Activated gamma-delta T cell treated with anti-CD3 and anti-CD28 coated beads, Interleukin-2, amount 50 U/mL, for 16 hours (primary cell): ENCODE data around the gene HSPB3.
"Not testable (repeated sequence)": the region's sequence is repeated elsewhere in the genome, so short reads cannot be mapped to it uniquely, and the experiment has no call there.

Source experiments
- DNase-seq: peaks from one replicate; pipeline ENCODE4 v3.0.0-alpha.2; 2020; ENCODE audit warnings: low read depth

Gene HSPB3

GRCh38 chr5:54457094-54457862 lies 1.8 kb downstream of the HSPB3 start:
- no peak for DNase-seq

- DNase-seq: no peak
Measured at GRCh38 chr5:54458221-54458620, 2.7 kb downstream of the HSPB3 start.

- no peak for DNase-seq
Measured at GRCh38 chr5:54460181-54460919, 4.9 kb downstream of the HSPB3 start.

- no peak for DNase-seq
Measured at GRCh38 chr5:54462281-54462680, 6.8 kb downstream of the HSPB3 start.

GRCh38 chr5:54463713-54464112 lies 8.2 kb downstream of the HSPB3 start:
- DNase-seq: no peak

GRCh38 chr5:54469622-54470021 lies 14.1 kb downstream of the HSPB3 start:
- no peak for DNase-seq

- no peak for DNase-seq
Measured at GRCh38 chr5:54470128-54470527, 14.6 kb downstream of the HSPB3 start.

GRCh38 chr5:54470677-54471076 lies 15.2 kb downstream of the HSPB3 start:
- no peak for DNase-seq

GRCh38 chr5:54471398-54471797 lies 15.9 kb downstream of the HSPB3 start:
- DNase-seq: no peak

- DNase-seq: no peak
Measured at GRCh38 chr5:54476682-54477081, 21.2 kb downstream of the HSPB3 start.

- DNase-seq: no peak
Measured at GRCh38 chr5:54477941-54478478, 22.5 kb downstream of the HSPB3 start.

GRCh38 chr5:54480296-54480695 lies 24.8 kb downstream of the HSPB3 start:
- no peak for DNase-seq

- no peak for DNase-seq
Measured at GRCh38 chr5:54484219-54484894, 28.9 kb downstream of the HSPB3 start.

GRCh38 chr5:54485659-54486058 lies 30.2 kb downstream of the HSPB3 start:
- DNase-seq: not testable (repeated sequence)

- DNase-seq: not testable (repeated sequence)
Measured at GRCh38 chr5:54489648-54489979, 34.1 kb downstream of the HSPB3 start.

GRCh38 chr5:54491326-54491725 lies 35.8 kb downstream of the HSPB3 start:
- no peak for DNase-seq

- no peak for DNase-seq
Measured at GRCh38 chr5:54492178-54492577, 36.7 kb downstream of the HSPB3 start.

- no peak for DNase-seq
Measured at GRCh38 chr5:54495027-54495426, 39.5 kb downstream of the HSPB3 start.
